Measurements from ENCODE around the gene MAPK10. TPM values are rescaled to one million over a fixed set of nuclear protein-coding genes. Genes with fewer than 3 reads are reported as not detected.

MAPK10 gene
- total RNA-seq, 6 experiments from 2014 or later, result 0.74 to 1.9 (median 1.6) TPM

DNA sequence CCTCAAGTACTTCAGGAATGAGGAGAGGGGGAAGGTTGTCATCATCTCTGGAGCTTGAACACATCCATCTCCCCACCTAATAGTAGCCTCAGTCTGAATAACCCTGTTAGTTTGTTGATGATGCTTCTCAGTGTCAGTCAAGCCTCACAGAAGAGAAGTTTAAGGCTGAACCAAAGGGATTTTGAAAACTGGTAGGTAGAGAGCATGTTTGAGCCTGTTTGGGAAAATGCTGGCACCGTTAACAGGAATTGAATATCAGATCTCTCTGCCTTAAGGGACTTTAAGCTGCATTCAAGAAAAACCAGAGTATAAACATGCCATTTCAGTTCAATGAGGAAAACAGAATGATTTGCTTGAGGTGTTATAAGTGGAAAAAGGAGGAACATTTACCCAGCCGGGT is 73.1 kb downstream of the MAPK10 start:
- 69% methylated on average over 2 of the region's 2 CpGs for WGBS (ENCODE audit: insufficient coverage, low coverage, low lambda C conversion rate, missing lambda C conversion rate)
- DNase-seq, result no peak
- intact Hi-C loops (cut with DNase I), result no loop called here
- Histone ChIP-seq H3K27ac (no peak overlapping the region), H3K9me3 (no peaks in the 10 kb centered on the region), H3K4me3 (no peak overlapping the region), H3K36me3 (no peaks in the 10 kb centered on the region), H3K27me3 (no peaks in the 10 kb centered on the region), H3K4me1 (no peaks in the 10 kb centered on the region)
- TF ChIP-seq POLR2A (IDR thresholded peaks at IDR 0.05), result no peak
- TF ChIP-seq, protein P1, sequence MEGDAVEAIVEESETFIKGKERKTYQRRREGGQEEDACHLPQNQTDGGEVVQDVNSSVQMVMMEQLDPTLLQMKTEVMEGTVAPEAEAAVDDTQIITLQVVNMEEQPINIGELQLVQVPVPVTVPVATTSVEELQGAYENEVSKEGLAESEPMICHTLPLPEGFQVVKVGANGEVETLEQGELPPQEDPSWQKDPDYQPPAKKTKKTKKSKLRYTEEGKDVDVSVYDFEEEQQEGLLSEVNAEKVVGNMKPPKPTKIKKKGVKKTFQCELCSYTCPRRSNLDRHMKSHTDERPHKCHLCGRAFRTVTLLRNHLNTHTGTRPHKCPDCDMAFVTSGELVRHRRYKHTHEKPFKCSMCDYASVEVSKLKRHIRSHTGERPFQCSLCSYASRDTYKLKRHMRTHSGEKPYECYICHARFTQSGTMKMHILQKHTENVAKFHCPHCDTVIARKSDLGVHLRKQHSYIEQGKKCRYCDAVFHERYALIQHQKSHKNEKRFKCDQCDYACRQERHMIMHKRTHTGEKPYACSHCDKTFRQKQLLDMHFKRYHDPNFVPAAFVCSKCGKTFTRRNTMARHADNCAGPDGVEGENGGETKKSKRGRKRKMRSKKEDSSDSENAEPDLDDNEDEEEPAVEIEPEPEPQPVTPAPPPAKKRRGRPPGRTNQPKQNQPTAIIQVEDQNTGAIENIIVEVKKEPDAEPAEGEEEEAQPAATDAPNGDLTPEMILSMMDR (IDR thresholded peaks at IDR 0.05), result no peak
- ATAC-seq, result no peak

DNA sequence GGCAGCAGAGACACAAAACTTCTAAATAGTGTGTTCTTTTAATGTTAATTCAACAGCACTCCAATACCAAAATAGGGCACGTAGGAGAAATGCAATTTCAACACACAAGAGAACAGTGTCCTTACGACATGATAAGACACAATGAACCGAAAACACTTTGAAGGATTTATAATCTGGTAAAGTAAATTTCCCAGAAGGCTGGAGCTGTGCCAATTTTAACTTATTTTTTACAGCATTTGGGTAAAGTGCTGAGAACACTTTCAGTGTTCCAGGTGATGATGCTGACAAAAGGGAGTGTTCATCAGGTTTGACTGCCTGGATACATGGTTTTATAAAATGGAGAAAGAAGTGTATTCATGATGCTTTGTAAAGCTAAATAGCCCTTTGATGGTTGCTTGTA is 76.5 kb downstream of the MAPK10 start:
- H3K9me3 ChIP-seq, result no peaks in the 10 kb centered on the region
- intact Hi-C loops (cut with DNase I), result no loop called here
- no peaks in the 10 kb centered on the region for H3K4me1 ChIP-seq
- no peaks in the 10 kb centered on the region for H3K27me3 ChIP-seq
- WGBS (ENCODE audit: insufficient coverage, low coverage, low lambda C conversion rate, missing lambda C conversion rate), result 57% methylated on average over 3 of the region's 3 CpGs
- TF ChIP-seq, protein P1 (IDR thresholded peaks at IDR 0.05), result no peak
- TF ChIP-seq POLR2A (IDR thresholded peaks at IDR 0.05), result no peak
- no peaks in the 10 kb centered on the region for H3K36me3 ChIP-seq
- DNase-seq (no peak), ATAC-seq (no peak)
- no peak overlapping the region for H3K27ac ChIP-seq
- no peak overlapping the region for H3K4me3 ChIP-seq

DNA sequence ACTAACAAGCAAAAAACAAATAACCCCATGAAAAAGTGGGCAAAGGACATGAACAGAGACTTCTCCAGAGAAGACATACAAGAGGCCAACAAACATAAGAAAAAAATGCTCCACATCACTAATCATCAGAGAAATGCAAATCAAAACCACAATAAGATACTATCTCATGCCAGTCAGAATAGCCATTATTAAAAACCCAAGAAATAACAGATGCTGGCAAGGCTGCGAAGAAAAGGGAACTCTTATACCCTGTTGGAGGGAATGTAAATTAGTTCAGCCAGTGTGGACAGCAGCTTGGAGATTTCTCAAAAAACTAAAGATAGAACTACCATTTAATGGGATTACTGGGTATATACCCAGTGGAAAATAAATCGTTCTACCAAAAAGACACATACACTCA is 79.6 kb downstream of the MAPK10 start:
- H3K27ac ChIP-seq, result no peak overlapping the region
- no peaks in the 10 kb centered on the region for H3K36me3 ChIP-seq
- peaks cover 0 to 3% of the 10 kb centered on the region in 2 donors for H3K27me3 ChIP-seq
- ATAC-seq, result no peak
- TF ChIP-seq, protein P1 (IDR thresholded peaks at IDR 0.05), result no peak
- no peak for TF ChIP-seq POLR2A (IDR thresholded peaks at IDR 0.05)
- no peaks in the 10 kb centered on the region for H3K9me3 ChIP-seq
- no peak for DNase-seq
- no peak overlapping the region for H3K4me3 ChIP-seq
- no peaks in the 10 kb centered on the region for H3K4me1 ChIP-seq
- intact Hi-C loops (cut with DNase I), result no loop called here
- WGBS (ENCODE audit: insufficient coverage, low coverage, low lambda C conversion rate, missing lambda C conversion rate), result 55% methylated on average over 2 of the region's 2 CpGs

DNA sequence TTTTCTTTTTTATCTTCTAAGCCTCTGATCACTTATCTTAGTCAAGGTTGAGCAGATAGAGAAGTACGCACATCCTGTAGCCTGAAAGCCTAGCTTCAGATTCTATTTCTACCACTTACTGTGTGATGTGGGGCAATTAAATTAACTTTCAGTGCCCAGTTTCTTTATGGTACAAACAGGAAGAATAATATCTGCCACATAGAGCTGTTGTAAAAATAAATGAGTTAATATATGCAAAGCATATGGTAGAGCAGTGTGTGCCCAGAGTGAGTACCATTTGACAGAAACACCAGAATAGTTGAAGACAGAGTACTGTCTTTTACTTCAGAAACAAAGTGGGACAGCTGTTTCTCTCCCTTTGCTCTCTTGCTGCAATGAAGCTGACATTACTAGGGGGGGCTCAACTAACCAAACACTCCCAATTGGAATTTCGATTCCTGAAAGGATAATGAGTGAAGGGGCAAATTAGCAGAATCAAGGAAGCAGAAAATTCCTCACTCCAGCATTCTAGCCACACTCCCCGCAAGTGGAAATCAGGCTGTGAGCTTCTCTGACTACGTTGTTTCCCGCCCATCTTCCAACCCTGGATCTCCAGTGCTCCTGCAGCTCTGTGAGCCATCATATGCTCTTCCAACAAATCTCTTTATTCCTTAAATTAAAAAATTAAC is 80.4 kb downstream of the MAPK10 start:
- Histone ChIP-seq H3K27ac (no peak overlapping the region), H3K4me1 (no peaks in the 10 kb centered on the region), H3K4me3 (no peak overlapping the region), H3K36me3 (no peaks in the 10 kb centered on the region), H3K9me3 (no peaks in the 10 kb centered on the region), H3K27me3 (peaks cover 0 to 5% of the 10 kb centered on the region in 2 donors)
- 47% methylated on average over 4 of the region's 5 CpGs for WGBS (ENCODE audit: insufficient coverage, low coverage, low lambda C conversion rate, missing lambda C conversion rate)
- DNase-seq (no peak), ATAC-seq (no peak)
- TF ChIP-seq, protein P1 (IDR thresholded peaks at IDR 0.05), result no peak
- TF ChIP-seq POLR2A (IDR thresholded peaks at IDR 0.05), result no peak
- intact Hi-C loops (cut with DNase I), result no loop called here
